Left ventricle myocardium inferior (tissue), 1 donor: ENCODE measurements around the gene TLCD5. TPM values are rescaled to one million over a fixed set of nuclear protein-coding genes. Genes with fewer than 3 reads are reported as not detected.

ENCODE experiments used
- DNase-seq: peaks from one replicate; pipeline ENCODE4 v3.0.0-alpha.2; 2020
- H3K27ac ChIP-seq: fragments of 200-600 bp; replicated peaks from 2 replicates; pipeline ENCODE4 v1.8.0; 2021
- H3K27me3 ChIP-seq: fragments of 200-600 bp; 2 replicates; pipeline ENCODE4 v1.8.0; 2021; ENCODE audit warnings: low read depth
- H3K36me3 ChIP-seq: fragments of 200-600 bp; 2 replicates; pipeline ENCODE4 v1.8.0; 2021
- H3K4me1 ChIP-seq: fragments of 200-600 bp; 2 replicates; pipeline ENCODE4 v1.8.0; 2021
- H3K4me3 ChIP-seq: fragments of 200-600 bp; 2 replicates; pipeline ENCODE4 v1.8.0; 2021; ENCODE audit warnings: mild to moderate bottlenecking, moderate library complexity
- H3K9me3 ChIP-seq: fragments of 200-600 bp; replicated peaks from 2 replicates; pipeline ENCODE4 v1.8.0; 2021
- CTCF ChIP-seq: fragments of 200-600 bp; IDR thresholded peaks from 2 replicates; pipeline ENCODE4 v1.8.0; 2021; ENCODE audit warnings: antibody characterized with exemption, mild to moderate bottlenecking, borderline replicate concordance
- intact Hi-C: fragments of 100-400 bp; cut with micrococcal nuclease; formaldehyde crosslinking; loops from one replicate; pipeline ENCODE4 v1.11.0; 2022
- total RNA-seq: library from RNA; stranded (reverse); fragmentation: NEBNext Ultra II Directional; extraction: Animal tissue kit (Norgen Biotek cat#: 25700); gene quantifications from one replicate; pipeline ENCODE4 v1.2.1, GENCODE V29; 2021
- donor health status: DM: no; HTN: yes; CAD: no; lungs with severe emphysema.

The TLCD5 gene
- total RNA-seq, 1 donor from 2014 or later, result 9.7 TPM

GRCh38 chr11:120317689-120318480 is 7.2 kb upstream of the TLCD5 start:
- Histone ChIP-seq H3K9me3 (no peaks in the 10 kb centered on the region), H3K36me3 (no peaks in the 10 kb centered on the region), H3K27ac (peak overlapping the region; percentile 72), H3K4me1 (peaks cover 41% of the 10 kb centered on the region), H3K4me3 (no peak overlapping the region), H3K27me3 (no peaks in the 10 kb centered on the region)
- intact Hi-C loops, result no loop called here
- DNase-seq, result no peak
- TF ChIP-seq CTCF, result no peak

- no peak overlapping the region for H3K4me3 ChIP-seq
- TF ChIP-seq CTCF, result no peak
- intact Hi-C loops, result no loop called here
- DNase-seq, result no peak
- H3K27me3 ChIP-seq, result no peaks in the 10 kb centered on the region
- no peak overlapping the region for H3K27ac ChIP-seq
- peaks cover 41% of the 10 kb centered on the region for H3K4me1 ChIP-seq
- H3K9me3 ChIP-seq, result no peaks in the 10 kb centered on the region
- no peaks in the 10 kb centered on the region for H3K36me3 ChIP-seq
Observed at GRCh38 chr11:120318906-120319305, 6.2 kb upstream of the TLCD5 start.

GRCh38 chr11:120326228-120326627 is 1.1 kb downstream of the TLCD5 start:
- Histone ChIP-seq H3K4me1 (peaks cover 56% of the 10 kb centered on the region), H3K27ac (peak overlapping the region; percentile 97), H3K4me3 (peak overlapping the region; percentile 95), H3K9me3 (no peaks in the 10 kb centered on the region), H3K36me3 (peaks cover 14% of the 10 kb centered on the region), H3K27me3 (no peaks in the 10 kb centered on the region)
- intact Hi-C loops, result no loop called here
- no peak for DNase-seq
- no peak for TF ChIP-seq CTCF

GRCh38 chr11:120326845-120327281 is 1.8 kb downstream of the TLCD5 start:
- no peak for TF ChIP-seq CTCF
- Histone ChIP-seq H3K4me1 (peaks cover 63% of the 10 kb centered on the region), H3K36me3 (peaks cover 14% of the 10 kb centered on the region), H3K4me3 (peak overlapping the region; percentile 95), H3K27me3 (no peaks in the 10 kb centered on the region), H3K27ac (peak overlapping the region; percentile 97), H3K9me3 (no peaks in the 10 kb centered on the region)
- intact Hi-C loops, result no loop called here
- no peak for DNase-seq

GRCh38 chr11:120327311-120327710 is 2.2 kb downstream of the TLCD5 start:
- Histone ChIP-seq H3K27ac (peak overlapping the region; percentile 97), H3K4me3 (peak overlapping the region; percentile 95), H3K4me1 (peaks cover 67% of the 10 kb centered on the region), H3K36me3 (peaks cover 14% of the 10 kb centered on the region), H3K27me3 (no peaks in the 10 kb centered on the region), H3K9me3 (no peaks in the 10 kb centered on the region)
- no peak for TF ChIP-seq CTCF
- DNase-seq, result no peak
- intact Hi-C loops, result no loop called here
